ENCODE data around the gene FOXM1. TPM values are rescaled to one million over a fixed set of nuclear protein-coding genes. Genes with fewer than 3 reads are reported as not detected.

The FOXM1 gene
- total and polyA plus RNA-seq, 2 of the 13 experiments (the other 11 are each of a cell fraction or from before 2014, with no cell fraction given): 17.1 to 25.9 TPM

DNA sequence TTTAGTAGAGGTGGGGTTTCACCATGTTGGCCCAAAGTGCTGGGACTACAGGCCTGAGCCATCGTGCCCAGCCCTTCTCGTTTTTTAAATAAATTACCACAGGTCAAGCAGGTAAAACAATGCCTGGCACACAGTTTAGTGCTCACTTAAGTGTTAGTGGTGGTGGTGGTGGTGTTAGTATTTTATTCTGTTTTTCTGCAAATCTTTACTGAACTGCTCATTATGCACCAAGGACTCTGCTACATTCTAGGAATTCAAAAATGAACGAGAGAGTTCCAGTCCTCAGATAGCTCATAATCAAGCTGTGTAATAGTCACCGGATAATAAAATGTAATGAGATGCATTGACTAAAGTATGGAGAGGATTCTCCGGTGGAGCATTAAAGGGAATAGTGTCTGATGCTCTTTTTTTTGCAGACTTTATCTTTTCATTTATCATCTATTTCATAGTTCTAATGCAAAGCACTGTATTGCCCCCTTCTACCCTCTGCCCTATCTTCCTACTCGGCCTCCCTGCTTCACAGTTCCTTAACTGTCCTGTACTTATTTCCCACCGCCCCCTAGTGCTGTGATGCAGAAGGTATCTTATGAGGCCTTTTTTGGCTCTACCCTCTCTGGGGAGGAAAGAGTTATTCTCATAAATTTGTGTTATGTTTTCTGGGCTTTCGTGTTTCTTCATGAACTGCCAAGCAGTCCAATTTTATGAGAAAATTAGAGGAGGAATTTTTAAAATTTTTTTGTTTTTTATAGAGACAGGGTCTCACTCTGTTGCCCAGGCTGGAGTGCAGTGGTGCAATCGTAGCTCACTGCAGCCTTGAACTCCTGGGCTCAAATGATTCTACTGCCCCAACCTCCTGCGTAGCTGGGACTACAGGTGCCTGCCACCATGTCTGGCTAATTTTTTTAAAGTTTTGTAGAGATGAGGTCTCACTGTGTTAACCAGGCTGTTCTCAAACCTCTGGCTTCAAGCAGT, 63.5 kb downstream of the FOXM1 start (continued):
- TF ChIP-seq ZNF724P (CRISPR knock-in tag; IDR thresholded peaks at IDR 0.05; ENCODE audit: borderline replicate concordance): no peak
- peak; percentile 94 for TF ChIP-seq ZNF652 (CRISPR knock-in tag; IDR thresholded peaks at IDR 0.05; ENCODE audit: borderline replicate concordance, low read depth)
- no peak for TF ChIP-seq ZSCAN12 (CRISPR knock-in tag; IDR thresholded peaks at IDR 0.05)
- no peak for TF ChIP-seq ZNF343 (CRISPR knock-in tag; IDR thresholded peaks at IDR 0.05)
- TF ChIP-seq FOXO4 (CRISPR knock-in tag; conservative IDR thresholded peaks at IDR 0.05): no peak
- TF ChIP-seq CC2D1A (CRISPR knock-in tag; IDR thresholded peaks at IDR 0.05): no peak
- TF ChIP-seq SRF (IDR thresholded peaks at IDR 0.05; ENCODE audit: low read depth, low read length): peak; percentile 46; the same call in 1 of the 2 replicates
- TF ChIP-seq STAG1 (CRISPR knock-in tag; IDR thresholded peaks at IDR 0.05): peak; percentile 54
- TF ChIP-seq ZSCAN22 (CRISPR knock-in tag; IDR thresholded peaks at IDR 0.05): no peak
- TF ChIP-seq ZNF232 (CRISPR knock-in tag; IDR thresholded peaks at IDR 0.05; ENCODE audit: borderline replicate concordance): no peak
- TF ChIP-seq, protein P1, sequence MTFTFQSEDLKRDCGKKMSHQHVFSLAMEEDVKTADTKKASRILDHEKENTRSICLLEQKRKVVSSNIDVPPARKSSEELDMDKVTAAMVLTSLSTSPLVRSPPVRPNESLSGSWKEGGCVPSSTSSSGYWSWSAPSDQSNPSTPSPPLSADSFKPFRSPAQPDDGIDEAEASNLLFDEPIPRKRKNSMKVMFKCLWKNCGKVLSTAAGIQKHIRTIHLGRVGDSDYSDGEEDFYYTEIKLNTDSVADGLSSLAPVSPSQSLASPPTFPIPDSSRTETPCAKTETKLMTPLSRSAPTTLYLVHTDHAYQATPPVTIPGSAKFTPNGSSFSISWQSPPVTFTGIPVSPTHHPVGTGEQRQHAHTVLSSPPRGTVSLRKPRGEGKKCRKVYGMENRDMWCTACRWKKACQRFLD (CRISPR knock-in tag; IDR thresholded peaks at IDR 0.05; ENCODE audit: borderline replicate concordance): no peak
- TF ChIP-seq ZBED4 (CRISPR knock-in tag; IDR thresholded peaks at IDR 0.05; ENCODE audit: borderline replicate concordance): no peak
- no peak for TF ChIP-seq ZKSCAN1 (IDR thresholded peaks at IDR 0.05; ENCODE audit: low read length)
- TF ChIP-seq, protein P2, sequence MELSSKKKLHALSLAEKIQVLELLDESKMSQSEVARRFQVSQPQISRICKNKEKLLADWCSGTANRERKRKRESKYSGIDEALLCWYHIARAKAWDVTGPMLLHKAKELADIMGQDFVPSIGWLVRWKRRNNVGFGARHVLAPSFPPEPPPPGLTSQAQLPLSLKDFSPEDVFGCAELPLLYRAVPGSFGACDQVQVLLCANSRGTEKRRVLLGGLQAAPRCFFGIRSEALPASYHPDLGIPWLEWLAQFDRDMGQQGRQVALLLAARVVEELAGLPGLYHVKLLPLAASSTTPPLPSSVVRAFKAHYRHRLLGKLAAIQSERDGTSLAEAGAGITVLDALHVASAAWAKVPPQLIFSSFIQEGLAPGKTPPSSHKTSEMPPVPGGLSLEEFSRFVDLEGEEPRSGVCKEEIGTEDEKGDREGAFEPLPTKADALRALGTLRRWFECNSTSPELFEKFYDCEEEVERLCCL (CRISPR knock-in tag; IDR thresholded peaks at IDR 0.05; ENCODE audit: borderline replicate concordance): no peak
- TF ChIP-seq, protein P3, sequence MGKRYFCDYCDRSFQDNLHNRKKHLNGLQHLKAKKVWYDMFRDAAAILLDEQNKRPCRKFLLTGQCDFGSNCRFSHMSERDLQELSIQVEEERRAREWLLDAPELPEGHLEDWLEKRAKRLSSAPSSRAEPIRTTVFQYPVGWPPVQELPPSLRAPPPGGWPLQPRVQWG (CRISPR knock-in tag; IDR thresholded peaks at IDR 0.05; ENCODE audit: borderline replicate concordance, low read depth): no peak
- no peak for TF ChIP-seq CAMTA2 (CRISPR knock-in tag; IDR thresholded peaks at IDR 0.05; ENCODE audit: borderline replicate concordance)
- no peak for TF ChIP-seq ZNF33B (CRISPR knock-in tag; IDR thresholded peaks at IDR 0.05)
- TF ChIP-seq ZNF432 (CRISPR knock-in tag; IDR thresholded peaks at IDR 0.05; ENCODE audit: borderline replicate concordance): no peak
- TF ChIP-seq AKAP8 (CRISPR knock-in tag; IDR thresholded peaks at IDR 0.05): no peak
- no peak for TF ChIP-seq ATF7-NPFF (CRISPR knock-in tag; IDR thresholded peaks at IDR 0.05; ENCODE audit: low read depth)
- peak; percentile 34; the same call in 1 of the 2 replicates for TF ChIP-seq RAD21 (CRISPR knock-in tag; IDR thresholded peaks at IDR 0.05)
